GM12873 (cell line): ENCODE data around the gene HYI.
A peak's percentile ranks its signal among the peaks of the same experiment; 100 is the strongest.

Source experiments
- TF ChIP-seq, protein P1 (sequence below): IDR thresholded peaks from 2 replicates; pipeline ENCODE4 v1.5.1; 2012; ENCODE audit warnings: low read depth, mild to moderate bottlenecking, moderate library complexity, low read length, control low read depth; ENCODE audit not compliant: insufficient read depth; ENCODE audit errors: missing control alignments

HYI gene

DNA sequence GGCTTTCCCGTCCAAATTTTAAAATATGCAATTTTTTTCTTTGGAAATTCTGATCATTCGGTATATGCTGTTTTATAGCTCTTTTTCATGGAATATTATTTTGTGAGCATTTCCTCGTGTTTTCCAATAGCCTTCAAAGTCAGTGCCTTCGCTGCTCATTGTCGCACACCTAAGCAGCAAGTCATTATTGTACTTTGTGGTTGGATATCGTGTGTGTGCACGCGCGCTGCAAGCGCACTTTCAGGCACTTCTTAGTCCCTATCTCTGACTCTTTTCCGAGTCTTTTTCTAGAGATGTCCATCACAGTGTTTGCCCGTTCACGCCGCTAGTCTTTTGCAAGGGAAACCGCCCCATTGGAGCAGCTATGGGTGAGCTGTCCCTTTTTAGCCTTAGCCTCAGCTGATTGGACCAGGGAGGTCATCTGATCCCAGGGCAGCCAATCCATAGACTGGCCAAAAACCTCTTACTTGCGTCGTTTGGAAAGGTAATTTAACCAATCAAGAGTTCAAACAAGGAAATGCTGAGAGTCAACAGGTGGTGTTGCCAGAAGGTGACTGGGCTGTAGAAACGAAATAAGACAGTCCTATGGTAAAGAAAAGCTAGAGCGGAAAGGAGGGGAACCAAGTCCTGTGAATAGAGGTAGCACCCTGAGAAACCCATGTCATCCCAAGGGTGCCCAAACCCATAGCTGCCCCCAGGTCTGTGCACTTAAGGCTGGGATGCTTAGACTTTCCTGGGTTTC is 710 bp upstream of the HYI start:
- TF ChIP-seq, protein P1, sequence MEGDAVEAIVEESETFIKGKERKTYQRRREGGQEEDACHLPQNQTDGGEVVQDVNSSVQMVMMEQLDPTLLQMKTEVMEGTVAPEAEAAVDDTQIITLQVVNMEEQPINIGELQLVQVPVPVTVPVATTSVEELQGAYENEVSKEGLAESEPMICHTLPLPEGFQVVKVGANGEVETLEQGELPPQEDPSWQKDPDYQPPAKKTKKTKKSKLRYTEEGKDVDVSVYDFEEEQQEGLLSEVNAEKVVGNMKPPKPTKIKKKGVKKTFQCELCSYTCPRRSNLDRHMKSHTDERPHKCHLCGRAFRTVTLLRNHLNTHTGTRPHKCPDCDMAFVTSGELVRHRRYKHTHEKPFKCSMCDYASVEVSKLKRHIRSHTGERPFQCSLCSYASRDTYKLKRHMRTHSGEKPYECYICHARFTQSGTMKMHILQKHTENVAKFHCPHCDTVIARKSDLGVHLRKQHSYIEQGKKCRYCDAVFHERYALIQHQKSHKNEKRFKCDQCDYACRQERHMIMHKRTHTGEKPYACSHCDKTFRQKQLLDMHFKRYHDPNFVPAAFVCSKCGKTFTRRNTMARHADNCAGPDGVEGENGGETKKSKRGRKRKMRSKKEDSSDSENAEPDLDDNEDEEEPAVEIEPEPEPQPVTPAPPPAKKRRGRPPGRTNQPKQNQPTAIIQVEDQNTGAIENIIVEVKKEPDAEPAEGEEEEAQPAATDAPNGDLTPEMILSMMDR = peak; percentile 18

DNA sequence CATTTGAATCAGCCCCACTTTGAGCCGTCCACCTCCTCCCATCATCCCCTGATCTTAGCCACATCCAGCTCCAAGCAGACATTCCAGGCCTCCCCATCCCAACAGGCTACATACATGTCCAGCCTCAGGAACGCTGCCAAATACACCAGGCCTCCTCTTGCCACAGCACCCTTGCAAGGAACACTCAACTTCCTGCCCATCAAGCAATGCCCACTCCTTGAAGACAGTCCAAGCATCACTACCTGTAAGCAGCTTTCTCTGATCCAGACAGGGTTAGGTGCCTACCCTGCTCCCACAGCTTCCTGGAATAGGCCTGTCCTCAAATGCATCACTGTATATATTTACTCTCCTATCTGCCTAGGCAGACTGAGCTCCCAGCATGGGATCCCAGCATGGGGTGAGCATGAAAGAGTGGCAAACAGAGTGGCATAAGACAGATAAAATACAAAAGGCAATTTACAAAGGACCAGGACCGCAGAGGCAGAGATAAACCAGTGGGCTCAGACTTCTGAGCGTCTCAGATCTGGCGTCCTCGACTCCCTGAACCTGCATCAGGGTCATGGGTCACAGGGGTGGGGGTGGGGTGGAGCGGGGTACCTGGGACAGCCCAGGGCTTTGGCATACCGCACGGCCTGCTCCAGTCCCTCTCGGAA is 816 bp downstream of the HYI start:
- TF ChIP-seq, protein P1 = no peak

DNA sequence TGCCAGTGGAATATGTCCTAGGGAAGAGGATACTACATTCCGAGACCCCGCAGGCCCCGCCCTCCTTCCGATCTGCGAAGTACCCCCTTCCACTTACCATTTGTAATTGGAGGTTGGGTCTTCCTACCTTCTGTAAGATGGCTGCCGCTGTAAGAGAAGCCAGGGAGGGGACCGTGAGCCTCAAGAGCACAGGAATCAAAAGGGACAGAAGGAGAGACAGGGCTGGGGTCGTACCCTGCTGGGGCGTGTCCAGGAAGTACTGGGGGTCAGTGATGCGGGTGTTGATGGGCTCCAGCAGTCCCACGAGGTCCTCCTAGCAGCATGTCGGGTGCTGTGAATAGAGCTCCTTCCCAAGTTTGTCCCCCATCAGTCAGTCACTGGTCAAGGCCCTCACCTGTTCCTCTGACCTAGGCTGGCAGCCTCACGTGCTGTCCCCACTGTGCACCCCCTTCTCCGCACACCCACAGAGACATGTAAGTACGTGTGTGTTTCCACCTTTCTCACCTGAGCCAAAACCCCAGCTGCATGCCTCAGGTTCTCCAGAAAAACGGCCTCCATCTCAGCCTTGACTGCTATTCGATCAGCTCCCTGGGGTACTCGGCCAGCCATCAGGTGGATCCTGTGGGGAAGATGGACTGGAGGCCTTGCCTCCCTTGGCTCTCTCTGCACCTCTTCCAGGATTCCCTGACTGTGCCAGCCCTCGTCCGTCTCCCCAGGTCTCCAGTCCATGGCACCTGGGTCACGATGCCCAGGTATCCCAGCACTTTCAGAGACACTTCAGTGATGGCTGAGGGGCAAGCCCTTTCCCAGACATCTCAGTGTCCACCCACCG is 1.8 kb downstream of the HYI start:
- TF ChIP-seq, protein P1 = no peak

DNA sequence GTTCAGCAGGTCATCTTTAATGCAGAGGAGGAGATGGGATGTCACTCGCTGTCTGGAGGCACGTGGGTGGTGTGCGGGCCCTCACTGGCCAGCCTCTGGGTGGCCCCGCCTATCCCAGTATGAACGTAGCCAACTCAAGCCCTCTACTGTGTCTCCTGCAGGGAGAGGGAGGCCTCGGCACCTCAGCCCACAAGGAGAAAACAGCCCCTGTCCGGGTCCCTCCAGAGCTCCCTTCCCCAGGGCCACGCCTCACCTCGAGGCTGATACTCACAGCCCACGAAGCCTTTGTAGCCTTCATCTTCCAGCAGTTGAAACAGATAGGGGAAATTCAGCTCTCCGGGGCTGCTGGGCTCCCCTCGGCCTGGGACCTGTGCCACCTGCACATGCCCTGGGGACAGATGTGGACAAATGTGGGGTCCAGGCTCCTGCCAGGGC is 2.6 kb downstream of the HYI start:
- TF ChIP-seq, protein P1 = no peak

DNA sequence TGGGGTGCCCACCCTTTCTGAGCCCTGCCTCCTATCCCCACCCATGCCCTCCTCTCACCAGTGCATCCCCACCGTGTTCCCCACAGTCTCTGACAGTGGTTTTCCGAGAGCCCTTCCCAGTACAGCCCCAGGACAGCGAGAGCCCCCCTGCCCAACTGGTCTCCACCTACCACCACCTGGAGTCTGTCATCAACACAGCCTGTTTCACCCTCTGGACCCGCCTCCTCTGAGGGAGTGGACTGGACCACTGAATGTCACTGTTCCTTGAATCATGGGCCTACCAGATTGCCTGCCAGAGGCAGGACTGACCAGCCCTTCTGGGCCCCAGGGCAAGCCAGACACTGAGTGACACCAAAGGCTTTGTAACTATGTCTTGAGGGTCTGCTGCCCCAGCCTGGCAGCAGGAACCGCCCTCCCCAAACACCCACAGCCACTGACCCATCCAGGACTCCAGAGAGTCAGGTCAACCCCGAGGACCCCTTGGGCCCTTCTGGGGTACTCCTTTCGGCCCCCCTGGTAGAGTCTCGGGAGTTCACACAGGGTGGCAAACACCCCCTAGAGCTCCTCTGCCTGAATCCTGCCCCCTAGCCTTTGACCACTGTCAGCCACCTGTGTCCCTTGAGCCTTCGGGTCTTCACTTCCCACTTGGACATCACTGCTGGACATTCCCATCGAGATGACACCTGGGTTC is 3.3 kb downstream of the HYI start:
- TF ChIP-seq, protein P1 = no peak

DNA sequence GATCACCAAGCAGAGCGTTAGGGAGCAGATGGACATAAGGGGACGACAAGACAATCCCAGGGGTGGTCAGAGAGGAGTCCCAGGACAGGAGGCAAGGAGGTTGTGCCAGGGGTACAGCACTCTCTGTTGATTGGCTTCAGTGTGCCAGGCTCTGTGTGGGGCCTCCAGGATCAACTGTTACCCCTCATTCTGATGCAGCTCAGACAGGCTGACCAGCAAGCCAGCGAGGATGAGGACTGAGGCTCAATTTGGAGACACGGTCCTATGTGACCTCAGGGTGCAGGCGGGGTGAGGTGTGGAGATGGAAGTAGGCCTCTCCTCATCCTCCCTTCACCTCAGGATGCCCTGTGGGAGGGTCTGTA is 4.0 kb downstream of the HYI start:
- TF ChIP-seq, protein P1 = no peak
